Measurements from ENCODE around the gene ABI3BP.

GRCh38 chr3:100882571-100882984, 110.6 kb downstream of the ABI3BP start:
- TF ChIP-seq CTCF (conservative IDR thresholded peaks at IDR 0.05; ENCODE audit: low read depth, low read length) (no peak), EZH2 (IDR thresholded peaks at IDR 0.05; ENCODE audit: low read length, unreplicated experiment) (no peak)
